Astrocyte of the spinal cord (primary cell): ENCODE data around the gene ALOX5AP.

ENCODE experiments used
- DNase-seq: peaks from one replicate; pipeline ENCODE4 v3.0.0; 2011; ENCODE audit warnings: low read depth, low spot score
- H3K4me3 ChIP-seq: 2 replicates; pipeline ENCODE4 v1.5.1; 2011; ENCODE audit warnings: low read depth, mild to moderate bottlenecking, low read length, moderate library complexity
- CTCF ChIP-seq: IDR thresholded peaks from 2 replicates; pipeline ENCODE4 v1.5.1; 2012; ENCODE audit warnings: low read depth, mild to moderate bottlenecking, low read length, inconsistent platforms
- in situ Hi-C: cut with HindIII; loops from 2 replicates; pipeline ENCODE4 v1.10.0; 2017; ENCODE audit warnings: low sequenced_read_pairs

Gene ALOX5AP

GRCh38 chr13:30757026-30757742 lies 21.8 kb downstream of the ALOX5AP start:
- in situ Hi-C loops, result no loop called here
- no peak for DNase-seq
- no peak overlapping the region for H3K4me3 ChIP-seq
- TF ChIP-seq CTCF, result no peak

GRCh38 chr13:30759748-30760147 lies 24.4 kb downstream of the ALOX5AP start:
- in situ Hi-C loops, result no loop called here
- DNase-seq, result no peak
- no peak for TF ChIP-seq CTCF
- H3K4me3 ChIP-seq, result no peak overlapping the region

DNA sequence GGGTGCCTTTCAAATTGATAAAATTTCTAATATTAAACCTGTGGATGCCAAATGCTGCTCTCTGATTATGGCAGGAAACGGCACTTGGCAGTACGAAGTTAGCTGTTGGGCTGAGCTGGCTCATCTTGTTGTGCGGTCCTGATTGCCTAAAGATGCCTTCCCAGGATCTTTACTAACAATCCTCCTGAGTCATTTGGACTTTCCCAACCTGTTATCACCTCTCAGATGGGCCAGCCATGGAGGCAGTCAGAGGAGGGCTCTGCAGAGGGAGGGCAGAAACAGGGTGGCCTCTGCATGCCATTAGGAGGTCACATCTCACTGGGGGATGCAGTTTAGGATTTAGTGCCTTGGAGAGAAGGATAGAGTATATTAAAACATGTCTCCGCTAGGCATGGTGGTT lies 27.3 kb downstream of the ALOX5AP start:
- H3K4me3 ChIP-seq, result no peak overlapping the region
- DNase-seq, result no peak
- in situ Hi-C loops, result no loop called here
- no peak for TF ChIP-seq CTCF

DNA sequence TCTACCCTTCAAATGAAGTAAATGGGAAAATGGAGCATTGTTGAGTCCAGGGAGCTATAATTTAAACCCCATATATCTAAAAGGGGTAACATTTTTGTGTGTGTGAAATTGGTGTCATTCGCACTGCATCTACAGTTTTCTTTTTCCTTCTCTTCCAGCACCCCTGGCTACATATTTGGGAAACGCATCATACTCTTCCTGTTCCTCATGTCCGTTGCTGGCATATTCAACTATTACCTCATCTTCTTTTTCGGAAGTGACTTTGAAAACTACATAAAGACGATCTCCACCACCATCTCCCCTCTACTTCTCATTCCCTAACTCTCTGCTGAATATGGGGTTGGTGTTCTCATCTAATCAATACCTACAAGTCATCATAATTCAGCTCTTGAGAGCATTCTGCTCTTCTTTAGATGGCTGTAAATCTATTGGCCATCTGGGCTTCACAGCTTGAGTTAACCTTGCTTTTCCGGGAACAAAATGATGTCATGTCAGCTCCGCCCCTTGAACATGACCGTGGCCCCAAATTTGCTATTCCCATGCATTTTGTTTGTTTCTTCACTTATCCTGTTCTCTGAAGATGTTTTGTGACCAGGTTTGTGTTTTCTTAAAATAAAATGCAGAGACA lies 28.6 kb downstream of the ALOX5AP start:
- no peak for TF ChIP-seq CTCF
- in situ Hi-C loops, result no loop called here
- no peak overlapping the region for H3K4me3 ChIP-seq

GRCh38 chr13:30766231-30766630 lies 30.9 kb downstream of the ALOX5AP start:
- no peak overlapping the region for H3K4me3 ChIP-seq
- TF ChIP-seq CTCF, result no peak
- in situ Hi-C loops, result no loop called here
- no peak for DNase-seq

More for the DNA sequence above, 28.6 kb downstream of the ALOX5AP start:
- DNase-seq, result peak; percentile 20

- TF ChIP-seq CTCF, result no peak
- in situ Hi-C loops, result no loop called here
- H3K4me3 ChIP-seq, result no peak overlapping the region
- DNase-seq, result no peak
Measured at GRCh38 chr13:30770929-30771328, 35.6 kb downstream of the ALOX5AP start.
